Endodermal cell (in vitro differentiated cells): Measurements from ENCODE around the gene ULBP1. TPM values are rescaled to one million over a fixed set of nuclear protein-coding genes. Genes with fewer than 3 reads are reported as not detected.

Source experiments
- DNase-seq: peaks from one replicate; pipeline ENCODE4 v3.0.0-alpha.2; 2017
- H3K27ac ChIP-seq: 2 replicates; pipeline ENCODE4 v1.5.1; 2013; ENCODE audit warnings: mild to moderate bottlenecking, low read depth, low read length, moderate library complexity
- H3K27me3 ChIP-seq: 2 replicates; pipeline ENCODE4 v1.6.1; 2013; ENCODE audit warnings: mild to moderate bottlenecking, low read length, moderate library complexity; ENCODE audit not compliant: insufficient read depth, control insufficient read depth, poor library complexity, severe bottlenecking
- H3K36me3 ChIP-seq: 2 replicates; pipeline ENCODE4 v1.7.0; 2013; ENCODE audit warnings: mild to moderate bottlenecking, low read length, moderate library complexity; ENCODE audit not compliant: control insufficient read depth, insufficient read depth
- H3K4me1 ChIP-seq: one replicate; pipeline ENCODE4 v1.7.0; 2013; ENCODE audit warnings: low read length; ENCODE audit not compliant: control insufficient read depth, insufficient read depth
- H3K4me3 ChIP-seq: 2 replicates; pipeline ENCODE4 v1.5.1; 2013; ENCODE audit warnings: mild to moderate bottlenecking, low read length, moderate library complexity
- H3K9ac ChIP-seq: 2 replicates; pipeline ENCODE4 v1.6.1; 2013; ENCODE audit warnings: mild to moderate bottlenecking, low read length, moderate library complexity; ENCODE audit not compliant: poor library complexity, severe bottlenecking; ENCODE audit errors: extremely low read depth
- H3K9me3 ChIP-seq: 2 replicates; pipeline ENCODE4 v1.6.1; 2013; ENCODE audit warnings: mild to moderate bottlenecking, low read length, moderate library complexity; ENCODE audit not compliant: control insufficient read depth
- H3K27ac Mint-ChIP-seq: 2 replicates; pipeline ENCODE4 v1.8.0; 2020; ENCODE audit warnings: mixed read lengths
- H3K27me3 Mint-ChIP-seq: 2 replicates; pipeline ENCODE4 v1.8.0; 2021; ENCODE audit warnings: mild to moderate bottlenecking, mixed read lengths; ENCODE audit not compliant: insufficient read depth
- H3K36me3 Mint-ChIP-seq: 2 replicates; pipeline ENCODE4 v1.8.0; 2020; ENCODE audit warnings: low read depth, mixed read lengths
- H3K4me1 Mint-ChIP-seq: 2 replicates; pipeline ENCODE4 v1.8.0; 2020; ENCODE audit warnings: mixed read lengths
- H3K4me3 Mint-ChIP-seq: 2 replicates; pipeline ENCODE4 v1.8.0; 2020; ENCODE audit warnings: mild to moderate bottlenecking, moderate library complexity, mixed read lengths
- H3K9me3 Mint-ChIP-seq: 2 replicates; pipeline ENCODE4 v1.8.0; 2020; ENCODE audit warnings: mild to moderate bottlenecking, mixed read lengths
- CTCF ChIP-seq: fragments of 200-600 bp; sonication (generic); conservative IDR thresholded peaks from 2 replicates; pipeline ENCODE4 v1.5.0; 2021; ENCODE audit warnings: antibody characterized with exemption, mild to moderate bottlenecking
- WGBS, 2 experiments: methylation state at CpG; one replicate each; pipeline versions ENCODE4 v1.1.5 to v1.1.7; 2013; ENCODE audit warnings: missing lambda C conversion rate in 2 of 2, mixed read lengths in 1 of 2; ENCODE audit not compliant: insufficient coverage in 1 of 2, insufficient read length in 1 of 2; 5-methylcytosine and 5-hydroxymethylcytosine counted together
- total RNA-seq, 2 donors: library from RNA; stranded (reverse); fragmentation: NEBNext Ultra II Directional in 1 of 2; extraction: Animal tissue kit (Norgen Biotek cat#: 25700) in 1 of 2; gene quantifications; 2 replicates in 1 of 2; 3 replicates in 1 of 2; pipeline ENCODE4 v1.2.1, GENCODE V29; 2021

ULBP1 gene
- total RNA-seq, 2 donors from 2014 or later, result 0.31 to 0.55 TPM

- H3K9me3 ChIP-seq, result peaks cover 10% of the 10 kb centered on the region
- no peaks in the 10 kb centered on the region for H3K36me3 Mint-ChIP-seq
Measured at GRCh38 chr6:149991838-149992237, 28.1 kb downstream of the ULBP1 start.

GRCh38 chr6:149995235-149995750 is 31.6 kb downstream of the ULBP1 start:
- H3K9me3 ChIP-seq, result no peaks in the 10 kb centered on the region
- no peak overlapping the region for H3K4me3 ChIP-seq
- no peak overlapping the region for H3K27ac Mint-ChIP-seq
- no peaks in the 10 kb centered on the region for H3K4me1 ChIP-seq
- TF ChIP-seq CTCF, result no peak
- no peak for DNase-seq
- 82 to 83% methylated on average over 5 to 6 of the region's 6 CpGs for WGBS, 2 experiments
- no peak overlapping the region for H3K9ac ChIP-seq
- H3K36me3 ChIP-seq, result no peaks in the 10 kb centered on the region
- peaks cover 74% of the 10 kb centered on the region for H3K27me3 ChIP-seq
- H3K36me3 Mint-ChIP-seq, result no peaks in the 10 kb centered on the region
- no peak overlapping the region for H3K4me3 Mint-ChIP-seq
- no peaks in the 10 kb centered on the region for H3K9me3 Mint-ChIP-seq
- no peak overlapping the region for H3K27ac ChIP-seq
- peaks cover 9% of the 10 kb centered on the region for H3K4me1 Mint-ChIP-seq
- H3K27me3 Mint-ChIP-seq, result peaks cover 66% of the 10 kb centered on the region

More at GRCh38 chr6:149991838-149992237, 28.1 kb downstream of the ULBP1 start:
- 53 to 56% methylated on average over 4 of the region's 4 CpGs for WGBS, 2 experiments
- H3K27ac Mint-ChIP-seq, result no peak overlapping the region
- H3K4me1 Mint-ChIP-seq, result peaks cover 14% of the 10 kb centered on the region
- H3K27me3 Mint-ChIP-seq, result peaks cover 98% of the 10 kb centered on the region
- Histone ChIP-seq H3K27me3 (peaks cover 100% of the 10 kb centered on the region), H3K27ac (no peak overlapping the region), H3K36me3 (no peaks in the 10 kb centered on the region), H3K4me3 (no peak overlapping the region), H3K9ac (no peak overlapping the region), H3K4me1 (no peaks in the 10 kb centered on the region)
- no peak overlapping the region for H3K4me3 Mint-ChIP-seq
- H3K9me3 Mint-ChIP-seq, result peaks cover 5% of the 10 kb centered on the region
- no peak for TF ChIP-seq CTCF
- no peak for DNase-seq

GRCh38 chr6:149995971-149996370 is 32.2 kb downstream of the ULBP1 start:
- no peaks in the 10 kb centered on the region for H3K9me3 Mint-ChIP-seq
- TF ChIP-seq CTCF, result no peak
- no peak overlapping the region for H3K27ac Mint-ChIP-seq
- H3K36me3 Mint-ChIP-seq, result peaks cover 1% of the 10 kb centered on the region
- peaks cover 59% of the 10 kb centered on the region for H3K27me3 Mint-ChIP-seq
- DNase-seq, result no peak
- WGBS, 2 experiments, result 86 to 87% methylated on average over 2 to 7 of the region's 7 CpGs
- Histone ChIP-seq H3K4me1 (no peaks in the 10 kb centered on the region), H3K27ac (no peak overlapping the region), H3K27me3 (peaks cover 67% of the 10 kb centered on the region), H3K9me3 (no peaks in the 10 kb centered on the region), H3K9ac (no peak overlapping the region), H3K36me3 (no peaks in the 10 kb centered on the region), H3K4me3 (no peak overlapping the region)
- peaks cover 5% of the 10 kb centered on the region for H3K4me1 Mint-ChIP-seq
- H3K4me3 Mint-ChIP-seq, result no peak overlapping the region
